Stimulated activated CD4-positive, alpha-beta T cell treated with anti-CD3 and anti-CD28 coated beads, Interleukin-1b, Interleukin-23, amount 100 ng/mL, for 4 hours (primary cell): ENCODE results near the gene OPCML.

ENCODE experiments used
- DNase-seq, 2 donors: peaks; one replicate each; pipeline ENCODE4 v3.0.0-alpha.2; 2020; ENCODE audit warnings: low read depth in 2 of 2

OPCML gene

GRCh38 chr11:132941761-132942160 lies 590.5 kb downstream of the OPCML start:
- no peak for DNase-seq

- no peak for DNase-seq
These were observed 591.2 kb downstream of the OPCML start for GRCh38 chr11:132941024-132941646.

- no peak for DNase-seq
These were observed 595.3 kb downstream of the OPCML start for GRCh38 chr11:132937016-132937415.

GRCh38 chr11:132935383-132935782 lies 596.9 kb downstream of the OPCML start:
- DNase-seq: no peak

GRCh38 chr11:132933703-132934102 lies 598.6 kb downstream of the OPCML start:
- no peak for DNase-seq

- no peak for DNase-seq
These were observed 606.4 kb downstream of the OPCML start for GRCh38 chr11:132925825-132926469.

GRCh38 chr11:132921597-132921996 lies 610.7 kb downstream of the OPCML start:
- no peak for DNase-seq

- no peak for DNase-seq
These were observed 611.7 kb downstream of the OPCML start for GRCh38 chr11:132920451-132921096.

- no peak for DNase-seq
These were observed 617.7 kb downstream of the OPCML start for GRCh38 chr11:132914600-132914999.

- DNase-seq: no peak
These were observed 618.4 kb downstream of the OPCML start for GRCh38 chr11:132913886-132914285.

- DNase-seq: no peak
These were observed 619.0 kb downstream of the OPCML start for GRCh38 chr11:132913295-132913694.

- DNase-seq: no peak
These were observed 621.1 kb downstream of the OPCML start for GRCh38 chr11:132911186-132911585.

- DNase-seq: no peak
These were observed 622.1 kb downstream of the OPCML start for GRCh38 chr11:132910011-132910760.

GRCh38 chr11:132909021-132909606 lies 623.2 kb downstream of the OPCML start:
- no peak for DNase-seq

GRCh38 chr11:132908414-132908810 lies 623.9 kb downstream of the OPCML start:
- no peak for DNase-seq

- no peak for DNase-seq
These were observed 624.5 kb downstream of the OPCML start for GRCh38 chr11:132907651-132908413.

- no peak for DNase-seq
These were observed 627.7 kb downstream of the OPCML start for GRCh38 chr11:132904607-132905006.

GRCh38 chr11:132904091-132904490 lies 628.2 kb downstream of the OPCML start:
- DNase-seq: no peak

- DNase-seq: no peak
These were observed 630.4 kb downstream of the OPCML start for GRCh38 chr11:132901638-132902471.

GRCh38 chr11:132898676-132899075 lies 633.6 kb downstream of the OPCML start:
- no peak for DNase-seq
